ENCODE data around the gene MAPK8IP1.

DNA sequence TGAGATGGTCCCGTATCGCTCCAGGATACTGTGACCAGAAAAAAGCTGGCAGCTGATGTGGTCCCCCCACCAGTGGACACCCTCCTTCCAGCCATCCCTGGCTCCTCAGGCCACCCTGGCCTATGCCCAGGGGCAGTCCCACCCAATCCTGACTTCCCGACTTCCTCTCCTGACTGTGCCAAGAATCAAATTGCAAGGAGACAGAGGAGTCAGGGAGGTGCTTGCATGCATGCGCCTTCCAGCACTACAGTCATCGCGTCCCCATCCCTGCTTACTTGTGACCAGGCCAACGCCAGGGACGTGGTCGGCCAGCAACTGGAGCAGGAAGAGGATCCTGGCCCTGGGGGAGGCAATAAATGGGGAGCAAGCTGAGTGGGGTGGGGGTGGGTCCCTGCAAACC, 25.2 kb downstream of the MAPK8IP1 start:
- TF ChIP-seq, protein P1, sequence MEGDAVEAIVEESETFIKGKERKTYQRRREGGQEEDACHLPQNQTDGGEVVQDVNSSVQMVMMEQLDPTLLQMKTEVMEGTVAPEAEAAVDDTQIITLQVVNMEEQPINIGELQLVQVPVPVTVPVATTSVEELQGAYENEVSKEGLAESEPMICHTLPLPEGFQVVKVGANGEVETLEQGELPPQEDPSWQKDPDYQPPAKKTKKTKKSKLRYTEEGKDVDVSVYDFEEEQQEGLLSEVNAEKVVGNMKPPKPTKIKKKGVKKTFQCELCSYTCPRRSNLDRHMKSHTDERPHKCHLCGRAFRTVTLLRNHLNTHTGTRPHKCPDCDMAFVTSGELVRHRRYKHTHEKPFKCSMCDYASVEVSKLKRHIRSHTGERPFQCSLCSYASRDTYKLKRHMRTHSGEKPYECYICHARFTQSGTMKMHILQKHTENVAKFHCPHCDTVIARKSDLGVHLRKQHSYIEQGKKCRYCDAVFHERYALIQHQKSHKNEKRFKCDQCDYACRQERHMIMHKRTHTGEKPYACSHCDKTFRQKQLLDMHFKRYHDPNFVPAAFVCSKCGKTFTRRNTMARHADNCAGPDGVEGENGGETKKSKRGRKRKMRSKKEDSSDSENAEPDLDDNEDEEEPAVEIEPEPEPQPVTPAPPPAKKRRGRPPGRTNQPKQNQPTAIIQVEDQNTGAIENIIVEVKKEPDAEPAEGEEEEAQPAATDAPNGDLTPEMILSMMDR (IDR thresholded peaks at IDR 0.05) = no peak
- no peak for TF ChIP-seq POLR2A (IDR thresholded peaks at IDR 0.05)
